ENCODE data around the gene TRPM8.

GRCh38 chr2:233940376-233941276 lies 23.5 kb downstream of the TRPM8 start:
- TF ChIP-seq HMGXB4 (CRISPR knock-in tag; IDR thresholded peaks at IDR 0.05; ENCODE audit: borderline replicate concordance), result no peak
- TF ChIP-seq CTCF (IDR thresholded peaks at IDR 0.05), result no peak
- TF ChIP-seq REST (IDR thresholded peaks at IDR 0.05), result no peak
- TF ChIP-seq HOXB13 (CRISPR knock-in tag; IDR thresholded peaks at IDR 0.05; ENCODE audit: low read depth), result no peak
- no peak for TF ChIP-seq POLR2A (IDR thresholded peaks at IDR 0.05; ENCODE audit: low read length)
- TF ChIP-seq ELK1 (IDR thresholded peaks at IDR 0.05; ENCODE audit: low read depth, low read length), result no peak
- TF ChIP-seq NR3C1 (IDR thresholded peaks at IDR 0.05), result no peak
- TF ChIP-seq MYC (IDR thresholded peaks at IDR 0.05; ENCODE audit: borderline replicate concordance, low read length), result no peak
- no peak for TF ChIP-seq GATA3 (IDR thresholded peaks at IDR 0.05; ENCODE audit: borderline replicate concordance)
